Measurements from ENCODE around the gene PLLP.
A peak's percentile ranks its signal among the peaks of the same experiment; 100 is the strongest.

The PLLP gene

DNA sequence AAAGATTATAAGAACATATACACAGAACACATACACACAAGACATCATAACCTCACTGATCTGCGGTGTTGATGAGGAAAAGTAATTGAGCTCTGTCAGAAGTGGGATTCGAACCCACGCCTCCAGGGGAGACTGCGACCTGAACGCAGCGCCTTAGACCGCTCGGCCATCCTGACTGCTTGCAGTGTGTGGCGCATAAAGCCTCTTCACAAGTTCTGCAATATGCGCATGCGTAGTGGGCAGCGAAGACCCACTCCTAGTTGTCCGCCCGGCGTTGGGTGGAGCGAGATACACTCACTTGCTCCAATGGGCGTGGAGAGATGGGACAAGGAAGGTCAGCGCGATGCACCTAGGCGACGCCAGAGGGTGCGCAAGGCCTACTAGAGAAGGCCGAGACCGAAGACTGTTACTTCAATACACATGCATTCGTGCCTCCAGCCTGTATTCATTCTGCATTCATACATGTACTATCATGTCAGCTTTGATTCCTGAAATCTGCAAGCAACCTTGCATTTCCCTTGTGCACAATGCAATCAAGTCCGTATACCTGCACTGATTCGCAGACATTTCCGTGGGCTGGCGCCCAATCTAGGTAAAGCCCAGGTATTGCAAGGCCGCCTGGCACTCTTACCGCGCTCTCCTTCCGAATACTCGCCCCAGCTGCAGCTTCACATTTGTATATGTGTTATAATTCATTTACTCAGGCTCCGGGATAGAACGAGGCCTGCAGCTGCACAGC, 16.1 kb upstream of the PLLP start:
- no peaks in the 10 kb centered on the region for H3K36me3 ChIP-seq (ENCODE audit: insufficient read depth, low read length)
- peaks cover 18% of the 10 kb centered on the region for H3K4me1 ChIP-seq (ENCODE audit: insufficient read depth, low read length)
- no peaks in the 10 kb centered on the region for H3K9me3 ChIP-seq (ENCODE audit: low read length)
- peak overlapping the region; percentile 55 for H3K27ac ChIP-seq (ENCODE audit: low read depth, low read length)
- H3K9ac ChIP-seq (ENCODE audit: low read length) = peak overlapping the region; percentile 73
- H3K27me3 ChIP-seq (ENCODE audit: control insufficient read depth in 1 of 2, insufficient read depth in 2 of 2, low read length in 2 of 2) = no peaks in the 10 kb centered on the region
- peak overlapping the region; percentile 31 to 54 for H3K4me3 ChIP-seq (ENCODE audit: low read depth in 1 of 2, low read length in 2 of 2)

DNA sequence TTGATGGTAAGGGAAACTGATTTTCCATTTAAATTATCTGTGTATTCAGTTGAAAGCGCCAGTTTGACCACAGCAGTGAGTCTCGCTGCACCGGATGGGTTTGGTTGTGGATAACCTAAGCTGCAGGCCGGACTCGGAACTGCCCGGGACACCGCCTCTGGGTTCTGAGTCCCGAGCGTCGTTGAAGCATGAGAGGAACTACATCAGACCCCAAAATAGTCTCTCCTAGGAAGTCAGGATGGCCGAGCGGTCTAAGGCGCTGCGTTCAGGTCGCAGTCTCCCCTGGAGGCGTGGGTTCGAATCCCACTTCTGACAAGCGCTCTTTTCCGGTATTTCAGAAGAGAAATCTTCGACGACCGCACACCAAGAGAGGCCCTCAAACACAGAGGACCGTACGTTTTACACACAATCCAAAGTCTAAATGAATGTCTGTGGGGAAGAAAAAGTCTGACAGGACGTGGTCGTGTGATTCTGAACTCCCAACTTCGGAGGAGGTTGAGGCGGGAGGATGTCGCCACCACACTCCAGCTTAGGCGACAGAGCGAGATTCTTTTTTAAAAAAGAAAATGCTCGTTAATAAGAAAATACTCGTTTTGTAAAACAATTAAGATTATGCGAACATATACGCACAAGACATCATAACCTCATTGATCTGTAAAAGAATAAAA, 15.4 kb upstream of the PLLP start:
- Histone ChIP-seq H3K9ac (ENCODE audit: low read length) (peak overlapping the region; percentile 73), H3K36me3 (ENCODE audit: insufficient read depth, low read length) (no peaks in the 10 kb centered on the region), H3K27me3 (ENCODE audit: control insufficient read depth in 1 of 2, insufficient read depth in 2 of 2, low read length in 2 of 2) (no peaks in the 10 kb centered on the region), H3K9me3 (ENCODE audit: low read length) (no peaks in the 10 kb centered on the region), H3K4me3 (ENCODE audit: low read depth in 1 of 2, low read length in 2 of 2) (peak overlapping the region; percentile 47 to 54), H3K4me1 (ENCODE audit: insufficient read depth, low read length) (peaks cover 14% of the 10 kb centered on the region), H3K27ac (ENCODE audit: low read depth, low read length) (peak overlapping the region; percentile 55)

DNA sequence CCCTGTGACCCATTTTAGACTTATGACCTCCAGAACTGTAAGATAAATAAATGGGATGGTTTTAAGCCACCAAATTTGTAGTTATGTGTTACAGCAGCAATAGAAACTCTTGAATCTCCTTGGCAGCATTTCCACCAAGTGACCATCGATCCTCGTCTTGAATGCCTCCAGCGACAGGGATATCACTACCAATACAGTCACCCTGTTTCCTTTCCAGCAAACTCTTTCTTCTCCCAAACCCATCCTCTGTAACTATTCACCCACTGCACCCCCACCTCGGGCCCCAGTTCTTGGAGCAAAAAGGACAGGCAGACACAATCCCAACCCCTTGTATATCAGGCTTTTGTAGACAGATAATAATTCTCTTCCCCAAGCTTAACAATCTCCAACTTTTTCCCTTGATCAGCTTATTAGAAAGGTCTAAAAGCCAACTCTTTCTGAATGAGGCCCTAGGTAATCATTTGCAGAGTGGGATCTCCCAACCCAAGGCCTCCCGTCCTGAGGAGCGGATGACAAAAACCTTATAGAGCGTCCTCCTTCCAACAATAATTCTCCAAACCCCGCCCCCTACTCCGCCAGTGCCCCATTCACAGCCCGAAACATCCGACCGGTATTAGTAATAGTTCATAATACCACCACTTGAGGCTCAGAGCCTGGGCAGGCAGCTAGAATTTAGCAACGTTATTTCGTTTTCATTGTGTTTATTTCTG, 14.7 kb upstream of the PLLP start:
- Histone ChIP-seq H3K36me3 (ENCODE audit: insufficient read depth, low read length) (no peaks in the 10 kb centered on the region), H3K4me1 (ENCODE audit: insufficient read depth, low read length) (peaks cover 14% of the 10 kb centered on the region), H3K27ac (ENCODE audit: low read depth, low read length) (peak overlapping the region; percentile 55), H3K27me3 (ENCODE audit: control insufficient read depth in 1 of 2, insufficient read depth in 2 of 2, low read length in 2 of 2) (no peaks in the 10 kb centered on the region), H3K4me3 (ENCODE audit: low read depth in 1 of 2, low read length in 2 of 2) (peak overlapping the region; percentile 47 to 54), H3K9me3 (ENCODE audit: low read length) (no peaks in the 10 kb centered on the region), H3K9ac (ENCODE audit: low read length) (peak overlapping the region; percentile 39)

DNA sequence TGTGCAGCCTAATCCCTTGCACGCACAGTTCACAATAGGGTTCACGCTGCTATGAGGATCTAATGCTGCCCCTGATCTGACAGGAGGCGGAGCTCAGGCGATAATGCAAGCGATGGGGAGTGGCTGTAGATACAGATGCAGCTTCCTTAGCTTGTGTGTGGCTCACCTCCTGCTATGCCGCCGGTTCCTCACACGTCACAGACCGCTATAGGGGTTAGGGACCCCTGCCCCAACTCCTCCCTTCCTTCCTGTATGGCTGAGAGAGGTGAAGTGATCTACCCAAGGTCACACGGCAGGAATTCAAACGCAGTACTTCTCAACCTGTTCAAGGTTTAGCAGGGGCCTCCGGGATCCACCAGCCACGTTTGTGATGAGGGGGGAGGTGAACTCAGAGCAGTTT, 13.4 kb upstream of the PLLP start:
- Histone ChIP-seq H3K4me1 (ENCODE audit: insufficient read depth, low read length) (peaks cover 14% of the 10 kb centered on the region), H3K27me3 (ENCODE audit: control insufficient read depth in 1 of 2, insufficient read depth in 2 of 2, low read length in 2 of 2) (no peaks in the 10 kb centered on the region), H3K36me3 (ENCODE audit: insufficient read depth, low read length) (no peaks in the 10 kb centered on the region), H3K27ac (ENCODE audit: low read depth, low read length) (no peak overlapping the region), H3K4me3 (ENCODE audit: low read depth in 1 of 2, low read length in 2 of 2) (no peak overlapping the region), H3K9me3 (ENCODE audit: low read length) (no peaks in the 10 kb centered on the region), H3K9ac (ENCODE audit: low read length) (no peak overlapping the region)

DNA sequence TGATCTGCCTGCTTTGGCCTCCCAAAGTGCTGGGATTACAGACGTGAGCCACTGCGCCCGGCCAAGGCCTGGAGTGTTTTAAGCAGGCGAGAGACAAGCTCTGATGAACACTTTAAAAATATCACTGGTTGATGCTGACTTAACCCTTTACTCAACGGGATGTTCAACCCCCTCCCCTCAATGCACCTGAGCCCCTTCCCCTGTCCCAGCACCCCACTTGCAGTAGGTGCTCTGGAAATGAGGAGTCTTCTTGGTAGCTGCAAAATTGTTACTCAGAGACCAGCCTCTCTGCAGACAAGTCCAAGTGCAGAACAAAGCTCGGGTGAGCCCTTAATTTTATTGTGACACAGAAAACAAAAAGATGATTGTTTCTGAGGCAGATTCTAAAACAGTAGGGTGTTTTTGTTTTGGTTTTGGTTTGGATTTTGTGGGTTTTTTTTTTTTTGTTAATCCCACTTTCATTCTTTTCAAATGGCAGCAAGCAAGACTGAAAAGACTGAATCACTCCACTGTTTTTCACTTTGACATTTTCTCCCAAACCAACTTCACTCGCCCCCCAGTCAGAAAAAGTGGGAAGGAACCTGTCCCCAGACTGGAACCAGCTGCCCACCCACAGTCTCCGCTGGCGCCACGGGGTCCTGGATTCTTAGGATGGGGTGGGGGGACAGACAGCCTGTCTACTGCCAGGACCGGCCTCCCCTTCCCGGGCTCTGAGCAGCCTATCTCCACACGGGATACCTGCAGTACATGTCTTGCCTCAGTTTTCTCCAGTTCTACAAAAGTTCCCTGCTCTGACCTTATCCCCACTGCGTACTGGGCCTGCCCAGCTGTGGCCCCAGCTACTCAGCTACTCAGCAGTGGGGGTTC, 5.2 kb upstream of the PLLP start:
- no peak overlapping the region for H3K27ac ChIP-seq (ENCODE audit: low read depth, low read length)
- no peaks in the 10 kb centered on the region for H3K36me3 ChIP-seq (ENCODE audit: insufficient read depth, low read length)
- H3K4me3 ChIP-seq (ENCODE audit: low read depth in 1 of 2, low read length in 2 of 2) = no peak overlapping the region
- H3K4me1 ChIP-seq (ENCODE audit: insufficient read depth, low read length) = peaks cover 3% of the 10 kb centered on the region
- peaks cover 0 to 9% of the 10 kb centered on the region in 2 donors for H3K27me3 ChIP-seq (ENCODE audit: control insufficient read depth in 1 of 2, insufficient read depth in 2 of 2, low read length in 2 of 2)
- no peaks in the 10 kb centered on the region for H3K9me3 ChIP-seq (ENCODE audit: low read length)
- H3K9ac ChIP-seq (ENCODE audit: low read length) = no peak overlapping the region

DNA sequence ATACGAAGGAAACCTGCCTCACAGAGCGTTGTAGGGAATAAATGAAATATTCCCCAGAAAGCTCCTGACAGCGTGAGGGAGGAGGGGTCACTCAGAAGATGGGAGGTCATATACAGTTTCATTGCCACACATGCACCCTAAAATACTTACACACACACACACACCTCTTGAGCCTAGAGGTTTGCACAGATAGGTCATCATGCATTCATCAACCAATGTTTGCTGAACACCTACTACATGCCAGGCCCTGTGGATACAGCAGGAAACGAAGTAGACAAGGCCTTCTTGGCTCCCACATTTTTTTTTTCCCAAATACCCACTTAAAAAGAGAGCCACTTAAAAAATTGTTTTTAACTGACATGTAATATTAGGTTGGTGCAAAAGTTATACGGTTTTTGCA, 907 bp upstream of the PLLP start:
- Histone ChIP-seq H3K27me3 (ENCODE audit: control insufficient read depth in 1 of 2, insufficient read depth in 2 of 2, low read length in 2 of 2) (peaks cover 14 to 29% of the 10 kb centered on the region in 2 donors), H3K9me3 (ENCODE audit: low read length) (no peaks in the 10 kb centered on the region), H3K9ac (ENCODE audit: low read length) (no peak overlapping the region), H3K4me3 (ENCODE audit: low read depth in 1 of 2, low read length in 2 of 2) (no peak overlapping the region), H3K27ac (ENCODE audit: low read depth, low read length) (no peak overlapping the region), H3K36me3 (ENCODE audit: insufficient read depth, low read length) (no peaks in the 10 kb centered on the region), H3K4me1 (ENCODE audit: insufficient read depth, low read length) (peaks cover 3% of the 10 kb centered on the region)

DNA sequence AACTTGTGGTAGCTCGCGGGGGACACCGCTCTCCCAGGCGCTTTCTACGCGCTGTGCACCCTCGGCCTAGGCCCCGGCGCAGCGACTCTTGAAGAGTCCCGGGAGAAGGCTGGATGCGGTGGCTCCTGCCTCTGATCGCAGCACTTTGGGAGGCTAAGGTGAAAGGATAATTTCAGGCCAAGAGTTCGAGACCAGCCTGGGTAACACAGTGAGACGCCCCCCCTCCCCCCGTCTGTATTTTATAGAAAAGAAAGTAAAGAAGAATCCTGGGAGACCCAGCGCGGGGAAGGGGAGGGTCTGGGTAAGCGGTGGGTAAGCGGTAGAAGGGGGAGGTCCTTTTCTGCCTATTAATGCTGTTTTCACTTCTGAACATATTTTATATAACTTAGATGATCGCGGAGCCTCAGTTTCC, 486 bp upstream of the PLLP start:
- Histone ChIP-seq H3K27ac (ENCODE audit: low read depth, low read length) (no peak overlapping the region), H3K9ac (ENCODE audit: low read length) (no peak overlapping the region), H3K36me3 (ENCODE audit: insufficient read depth, low read length) (no peaks in the 10 kb centered on the region)

DNA sequence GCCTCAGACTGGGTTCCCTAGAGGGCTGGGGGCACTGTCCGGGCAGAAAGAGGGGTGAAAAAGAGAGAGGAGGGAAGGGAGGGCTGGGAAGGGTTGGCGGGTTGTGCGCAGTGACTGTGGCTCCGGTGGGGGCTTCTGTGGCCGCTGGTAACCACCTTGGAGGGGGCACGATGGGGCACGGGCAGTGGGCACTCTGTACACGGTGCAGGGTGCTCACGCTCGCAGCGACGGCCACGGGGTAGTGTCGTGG, 588 bp downstream of the PLLP start:
- H3K9me3 ChIP-seq (ENCODE audit: low read length) = no peaks in the 10 kb centered on the region
- peak overlapping the region in 1 of 2 donors; percentile 25 for H3K4me3 ChIP-seq (ENCODE audit: low read depth in 1 of 2, low read length in 2 of 2)
- peaks cover 3% of the 10 kb centered on the region for H3K4me1 ChIP-seq (ENCODE audit: insufficient read depth, low read length)
- no peak overlapping the region for H3K27ac ChIP-seq (ENCODE audit: low read depth, low read length)
- H3K9ac ChIP-seq (ENCODE audit: low read length) = no peak overlapping the region
- peaks cover 14 to 29% of the 10 kb centered on the region in 2 donors for H3K27me3 ChIP-seq (ENCODE audit: control insufficient read depth in 1 of 2, insufficient read depth in 2 of 2, low read length in 2 of 2)
- H3K36me3 ChIP-seq (ENCODE audit: insufficient read depth, low read length) = no peaks in the 10 kb centered on the region

More for the DNA sequence above, 486 bp upstream of the PLLP start:
- Histone ChIP-seq H3K27me3 (ENCODE audit: control insufficient read depth in 1 of 2, insufficient read depth in 2 of 2, low read length in 2 of 2) (peaks cover 14 to 29% of the 10 kb centered on the region in 2 donors), H3K9me3 (ENCODE audit: low read length) (no peaks in the 10 kb centered on the region), H3K4me3 (ENCODE audit: low read depth in 1 of 2, low read length in 2 of 2) (peak overlapping the region; percentile 25 to 41), H3K4me1 (ENCODE audit: insufficient read depth, low read length) (peaks cover 3% of the 10 kb centered on the region)

DNA sequence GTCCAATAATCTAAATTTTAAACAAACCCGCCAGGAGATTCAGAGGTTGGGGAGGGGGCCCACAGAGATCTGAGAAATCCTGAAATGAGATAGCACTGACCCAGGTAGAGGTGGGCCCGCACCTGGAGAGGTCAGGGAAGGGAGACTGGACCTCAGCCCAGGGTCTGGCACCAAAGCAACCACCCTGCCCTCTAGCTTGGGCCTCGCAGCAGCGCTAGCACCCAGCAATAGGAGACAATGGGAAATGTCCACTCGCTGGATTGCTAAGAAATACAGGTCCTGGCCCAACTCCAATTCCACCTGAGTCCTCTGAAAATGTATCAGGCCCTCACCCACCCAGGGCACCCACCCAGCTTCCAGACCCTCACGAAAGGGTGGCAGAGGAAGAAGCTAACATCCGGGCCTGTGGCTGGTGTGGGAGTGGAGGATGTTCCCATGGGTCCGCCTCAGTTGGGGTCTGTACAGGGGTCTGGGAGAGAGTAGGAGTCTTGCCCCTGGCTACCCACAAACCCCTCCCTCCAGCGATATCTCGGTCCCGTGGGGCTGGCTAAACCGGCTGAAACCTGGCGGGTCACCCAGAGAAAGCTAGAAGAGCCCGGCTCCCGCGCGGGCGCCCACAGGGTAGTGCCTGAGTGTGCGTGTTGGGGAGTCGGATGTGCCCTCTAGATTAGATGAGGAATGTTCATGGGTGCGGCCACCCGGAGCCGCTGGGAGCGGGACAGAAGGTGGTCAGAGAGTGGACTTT, 1.1 kb downstream of the PLLP start:
- no peak overlapping the region for H3K9ac ChIP-seq (ENCODE audit: low read length)

DNA sequence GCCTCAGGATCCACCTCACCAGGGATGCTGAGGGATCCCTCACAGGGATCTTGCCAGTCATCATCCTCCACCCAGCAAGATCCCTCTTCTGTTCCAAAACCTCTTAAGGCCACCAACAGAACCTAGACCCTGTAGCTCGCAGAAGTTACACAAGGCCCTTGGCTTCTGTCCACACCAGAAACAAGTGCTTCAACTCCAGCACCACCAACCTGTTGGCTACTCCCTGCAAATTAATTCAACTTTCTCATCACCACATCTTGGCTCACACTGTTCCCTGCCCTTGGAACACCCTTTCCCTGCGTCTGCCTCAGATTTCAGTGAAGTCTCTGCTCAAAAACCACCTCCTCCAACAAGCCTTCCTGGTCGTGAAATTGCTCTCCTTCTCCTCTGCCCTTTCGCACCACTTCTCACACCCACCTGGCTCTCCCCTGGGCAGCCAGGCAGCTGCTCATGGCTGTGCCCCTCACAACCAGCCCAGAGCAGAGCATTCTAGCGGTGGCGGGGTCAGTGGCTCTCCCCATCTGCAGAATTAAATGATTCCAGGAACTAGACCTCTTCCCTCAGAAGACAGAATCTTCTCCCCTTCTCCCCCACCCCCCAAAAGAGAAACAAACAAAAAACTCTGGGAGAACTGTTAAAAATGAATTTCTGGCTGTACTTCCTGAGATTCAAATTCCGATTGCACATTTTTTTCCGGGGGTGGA, 1.8 kb downstream of the PLLP start:
- Histone ChIP-seq H3K9me3 (ENCODE audit: low read length) (no peaks in the 10 kb centered on the region), H3K4me1 (ENCODE audit: insufficient read depth, low read length) (peaks cover 3% of the 10 kb centered on the region), H3K4me3 (ENCODE audit: low read depth in 1 of 2, low read length in 2 of 2) (no peak overlapping the region), H3K9ac (ENCODE audit: low read length) (no peak overlapping the region), H3K36me3 (ENCODE audit: insufficient read depth, low read length) (no peaks in the 10 kb centered on the region), H3K27me3 (ENCODE audit: control insufficient read depth in 1 of 2, insufficient read depth in 2 of 2, low read length in 2 of 2) (peaks cover 14 to 29% of the 10 kb centered on the region in 2 donors), H3K27ac (ENCODE audit: low read depth, low read length) (no peak overlapping the region)

More for the DNA sequence above, 1.1 kb downstream of the PLLP start:
- no peak overlapping the region for H3K27ac ChIP-seq (ENCODE audit: low read depth, low read length)
- H3K27me3 ChIP-seq (ENCODE audit: control insufficient read depth in 1 of 2, insufficient read depth in 2 of 2, low read length in 2 of 2) = peaks cover 14 to 29% of the 10 kb centered on the region in 2 donors
- H3K9me3 ChIP-seq (ENCODE audit: low read length) = no peaks in the 10 kb centered on the region
- no peaks in the 10 kb centered on the region for H3K36me3 ChIP-seq (ENCODE audit: insufficient read depth, low read length)
- H3K4me3 ChIP-seq (ENCODE audit: low read depth in 1 of 2, low read length in 2 of 2) = no peak overlapping the region
- H3K4me1 ChIP-seq (ENCODE audit: insufficient read depth, low read length) = peaks cover 3% of the 10 kb centered on the region
